ENCODE data around the gene WNT11.

DNA sequence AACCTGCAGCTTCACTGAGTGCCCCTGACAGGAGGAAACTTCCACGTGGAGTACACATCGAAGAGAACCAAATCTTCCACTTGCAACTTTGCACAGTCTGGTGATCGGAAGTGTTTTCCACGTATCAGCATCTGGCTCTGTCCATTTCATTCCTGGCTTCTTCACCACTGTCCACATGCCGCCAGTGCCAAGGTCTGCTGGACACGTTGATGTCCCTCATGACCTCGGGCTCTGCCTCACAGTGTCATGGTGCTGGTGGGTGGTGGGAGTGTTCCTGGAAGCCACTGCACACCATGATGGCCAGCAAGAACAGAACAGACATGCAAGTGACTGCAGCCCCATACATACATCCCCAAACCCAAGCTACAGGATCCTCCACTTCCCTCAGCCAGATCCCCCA, 48.4 kb downstream of the WNT11 start:
- TF ChIP-seq EZH2phosphoT487 (IDR thresholded peaks at IDR 0.05; ENCODE audit: low read length) = no peak
- TF ChIP-seq, protein P1, sequence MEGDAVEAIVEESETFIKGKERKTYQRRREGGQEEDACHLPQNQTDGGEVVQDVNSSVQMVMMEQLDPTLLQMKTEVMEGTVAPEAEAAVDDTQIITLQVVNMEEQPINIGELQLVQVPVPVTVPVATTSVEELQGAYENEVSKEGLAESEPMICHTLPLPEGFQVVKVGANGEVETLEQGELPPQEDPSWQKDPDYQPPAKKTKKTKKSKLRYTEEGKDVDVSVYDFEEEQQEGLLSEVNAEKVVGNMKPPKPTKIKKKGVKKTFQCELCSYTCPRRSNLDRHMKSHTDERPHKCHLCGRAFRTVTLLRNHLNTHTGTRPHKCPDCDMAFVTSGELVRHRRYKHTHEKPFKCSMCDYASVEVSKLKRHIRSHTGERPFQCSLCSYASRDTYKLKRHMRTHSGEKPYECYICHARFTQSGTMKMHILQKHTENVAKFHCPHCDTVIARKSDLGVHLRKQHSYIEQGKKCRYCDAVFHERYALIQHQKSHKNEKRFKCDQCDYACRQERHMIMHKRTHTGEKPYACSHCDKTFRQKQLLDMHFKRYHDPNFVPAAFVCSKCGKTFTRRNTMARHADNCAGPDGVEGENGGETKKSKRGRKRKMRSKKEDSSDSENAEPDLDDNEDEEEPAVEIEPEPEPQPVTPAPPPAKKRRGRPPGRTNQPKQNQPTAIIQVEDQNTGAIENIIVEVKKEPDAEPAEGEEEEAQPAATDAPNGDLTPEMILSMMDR (IDR thresholded peaks at IDR 0.05; ENCODE audit: low read length) = no peak

All from MM.1S (cell line).